HepG2 (cell line): ENCODE measurements around the gene LINGO1. TPM values are rescaled to one million over a fixed set of nuclear protein-coding genes. Genes with fewer than 3 reads are reported as not detected.

Experiments
- DDIT3 ChIP-seq: sonication (generic); formaldehyde crosslinking; IDR thresholded peaks from 2 replicates; pipeline ENCODE4 v1.4.0; 2020; ENCODE audit warnings: mild to moderate bottlenecking, missing genetic modification reagents
- HMGXB3 ChIP-seq: sonication (generic); formaldehyde crosslinking; IDR thresholded peaks from 2 replicates; pipeline ENCODE4 v1.4.0; 2020; ENCODE audit warnings: missing genetic modification reagents, borderline replicate concordance
- IKZF1 ChIP-seq: fragments of 450-650 bp; IDR thresholded peaks from 2 replicates; pipeline ENCODE4 v1.7.1; 2016
- KLF16 ChIP-seq, 2 experiments: sonication (generic) in 1 of 2; formaldehyde crosslinking in 1 of 2; IDR thresholded peaks; 2 replicates each; pipeline versions ENCODE4 v1.6.1 to v1.8.0; 2016 to 2023; ENCODE audit warnings: missing genetic modification reagents in 2 of 2, missing compliant biosample characterization in 1 of 2
- MBD4 ChIP-seq: IDR thresholded peaks from 2 replicates; pipeline ENCODE4 v1.6.1; 2012; ENCODE audit warnings: low read length, inconsistent platforms, borderline replicate concordance
- MED1 ChIP-seq: sonication (generic); formaldehyde crosslinking; IDR thresholded peaks from 2 replicates; pipeline ENCODE4 v1.4.0; 2020; ENCODE audit warnings: missing genetic modification reagents
- MLX ChIP-seq: IDR thresholded peaks from 2 replicates; pipeline ENCODE4 v1.6.1; 2016
- MZF1 ChIP-seq: sonication (generic); formaldehyde crosslinking; IDR thresholded peaks from 2 replicates; pipeline ENCODE4 v1.8.1; 2023; ENCODE audit warnings: mild to moderate bottlenecking, missing genetic modification reagents, borderline replicate concordance
- PHF21A ChIP-seq: sonication (generic); formaldehyde crosslinking; IDR thresholded peaks from 2 replicates; pipeline ENCODE4 v1.5.0; 2020; ENCODE audit warnings: mild to moderate bottlenecking, missing genetic modification reagents
- RAD51 ChIP-seq: fragments of 450-650 bp; IDR thresholded peaks from 2 replicates; pipeline ENCODE4 v1.6.1; 2016; ENCODE audit warnings: borderline replicate concordance
- SKI ChIP-seq: fragments of 450-650 bp; IDR thresholded peaks from one replicate; pipeline ENCODE4 v1.6.1; 2018; ENCODE audit warnings: mild to moderate bottlenecking; ENCODE audit not compliant: partially characterized antibody
- SOX6 ChIP-seq, 2 experiments: fragments of 450-650 bp in 1 of 2; sonication (generic) in 1 of 2; formaldehyde crosslinking in 1 of 2; IDR thresholded peaks; 2 replicates each; pipeline versions ENCODE4 v1.4.0 to v1.6.1; 2017 to 2020; ENCODE audit warnings: antibody characterized with exemption in 1 of 2, mild to moderate bottlenecking in 1 of 2, missing genetic modification reagents in 1 of 2
- ZBTB2 ChIP-seq: sonication (generic); formaldehyde crosslinking; IDR thresholded peaks from 2 replicates; pipeline ENCODE4 v1.8.0; 2022; ENCODE audit warnings: low read depth, missing genetic modification reagents
- ZBTB26 ChIP-seq: IDR thresholded peaks from 2 replicates; pipeline ENCODE4 v1.6.1; 2016; ENCODE audit warnings: missing compliant biosample characterization, missing genetic modification reagents, borderline replicate concordance
- ZBTB37 ChIP-seq: sonication (generic); formaldehyde crosslinking; IDR thresholded peaks from 2 replicates; pipeline ENCODE4 v1.4.0; 2020; ENCODE audit warnings: mild to moderate bottlenecking, missing genetic modification reagents
- ZKSCAN1 ChIP-seq: fragments of 150-350 bp; IDR thresholded peaks from 2 replicates; pipeline ENCODE4 v1.6.1; 2014; ENCODE audit warnings: low read length
- ZNF775 ChIP-seq: sonication (generic); formaldehyde crosslinking; IDR thresholded peaks from 2 replicates; pipeline ENCODE4 v1.4.0; 2020; ENCODE audit warnings: missing genetic modification reagents, mild to moderate bottlenecking, moderate library complexity, borderline replicate concordance
- polyA plus RNA-seq, 8 experiments: library from polyadenylated mRNA; depleted of rRNA in 3 of 8; stranded (reverse) in 7 of 8; unstranded in 1 of 8; fragments of >200 nt; fragmentation: Illumina TruSeq in 4 of 8; extraction: Trizol in 4 of 8; gene quantifications; 2 replicates each; pipeline versions ENCODE4 v1.2.1 to v1.2.3, GENCODE V29; 2011 to 2016; ENCODE audit warnings: low read depth in 4 of 8, missing spikeins in 1 of 8, mixed read lengths in 1 of 8; ENCODE audit not compliant: insufficient read depth in 1 of 8
- total RNA-seq, 5 experiments: library from RNA; depleted of rRNA; stranded (reverse); fragments of >200 nt; fragmentation: Illumina TruSeq; extraction: Trizol; gene quantifications; 2 replicates each; pipeline ENCODE4 v1.2.3, GENCODE V29; 2016; ENCODE audit warnings: low read depth in 1 of 5

LINGO1 gene
- total and polyA plus RNA-seq, 2 of the 13 experiments (the other 11 are each of a cell fraction or from before 2014, with no cell fraction given): 0.07 TPM; not detected in 1

GRCh38 chr15:77633134-77633912, 611 bp upstream of the LINGO1 start (continued):
- TF ChIP-seq ZNF775 (CRISPR knock-in tag) (no peak), HMGXB3 (no peak), MED1 (CRISPR knock-in tag) (peak; percentile 36; the same call in 1 of the 2 replicates), ZBTB26 (peak; percentile 54; the same call in 1 of the 2 replicates), RAD51 (no peak), MBD4 (no peak), IKZF1 (no peak), ZBTB2 (CRISPR knock-in tag) (no peak), SOX6 (IDR thresholded peaks at IDR 0.05) (no peak), SOX6 (CRISPR knock-in tag; IDR thresholded peaks at IDR 0.05) (peak; percentile 25; the same call in 1 of the 2 replicates), DDIT3 (CRISPR knock-in tag) (no peak), MLX (CRISPR knock-in tag) (0 out of 2 replicates have a peak, but pooled peaks have one; percentile 27), ZKSCAN1 (no peak), SKI (no peak), PHF21A (0 out of 2 replicates have a peak, but pooled peaks have one; percentile 20), MZF1 (CRISPR knock-in tag) (no peak), ZBTB37 (no peak), KLF16 (CRISPR knock-in tag; IDR thresholded peaks at IDR 0.05) (0 out of 4 replicates have a peak, but pooled peaks of 1 of the 2 experiments have one; percentile 60)
